Endothelial cell of umbilical vein (primary cell): Measurements from ENCODE around the gene CCDC81. TPM values are rescaled to one million over a fixed set of nuclear protein-coding genes. Genes with fewer than 3 reads are reported as not detected.

Source experiments
- BruUV-seq: library from RNA; stranded (reverse); fragments of 400-500 nt; replicated peaks from 2 replicates; lab custom pipeline; 2021; lab: Mats Ljungman, UMichigan
- CTCF ChIA-PET: fragments of 300-600, 350-600 bp; sonication (Branson Sonifier 250); formaldehyde crosslinking; loops from one replicate; lab custom pipeline; 2021; ENCODE audit warnings: antibody characterized with exemption, inconsistent platforms; lab: Charles Lee
- POLR2A ChIA-PET: fragments of 300-600, 350-600 bp; sonication (Branson Sonifier 250); formaldehyde crosslinking; loops from one replicate; lab custom pipeline; 2021; ENCODE audit warnings: antibody characterized with exemption, inconsistent platforms; lab: Charles Lee
- DNase-seq: peaks from one replicate; pipeline ENCODE4 v3.0.0-alpha.2; 2011; ENCODE audit warnings: low read depth, low spot score
- FAIRE-seq: peaks from 2 replicates; lab custom pipeline; 2011; peaks lifted over from hg19 to GRCh38; lab: Jason Lieb, UNC
- H2AFZ ChIP-seq: 2 replicates; pipeline ENCODE4 v1.6.0; 2012; ENCODE audit warnings: low read depth, low read length, control low read depth, inconsistent platforms
- H3K27ac ChIP-seq: 2 replicates; pipeline ENCODE4 v1.5.1; 2011; ENCODE audit warnings: low read depth, mild to moderate bottlenecking, control low read depth, low read length, moderate library complexity; ENCODE audit not compliant: insufficient read depth
- H3K27me3 ChIP-seq, 2 experiments: 2 replicates each; pipeline versions ENCODE4 v1.6.0 to v1.6.1; 2011; ENCODE audit warnings: low read length in 2 of 2, mixed read lengths in 1 of 2; ENCODE audit not compliant: control insufficient read depth in 2 of 2, insufficient read depth in 2 of 2
- H3K36me3 ChIP-seq, 2 experiments: 2 replicates in 1 of 2; 3 replicates in 1 of 2; pipeline ENCODE4 v1.5.1; 2011; ENCODE audit warnings: low read length in 2 of 2, mild to moderate bottlenecking in 1 of 2, moderate library complexity in 1 of 2; ENCODE audit not compliant: control insufficient read depth in 2 of 2, insufficient read depth in 2 of 2; ENCODE audit errors: extremely low read depth in 1 of 2
- H3K4me1 ChIP-seq: 3 replicates; pipeline ENCODE4 v1.5.1; 2011; ENCODE audit warnings: mild to moderate bottlenecking, low read length; ENCODE audit not compliant: control insufficient read depth, insufficient read depth; ENCODE audit errors: extremely low read depth
- H3K4me2 ChIP-seq: 2 replicates; pipeline ENCODE4 v1.6.1; 2011; ENCODE audit warnings: low read length, control low read depth, mixed read lengths; ENCODE audit not compliant: insufficient read depth
- H3K4me3 ChIP-seq, 3 experiments: fragments of 200-600 bp in 1 of 3; sonication (generic), shearing (Covaris generic) in 1 of 3; replicated peaks in 1 of 3; 2 replicates each; pipeline ENCODE4 v1.5.1; 2011 to 2016; ENCODE audit warnings: control low read depth in 3 of 3, low read length in 3 of 3, mild to moderate bottlenecking in 2 of 3, inconsistent platforms in 1 of 3, low read depth in 1 of 3, moderate library complexity in 1 of 3; ENCODE audit not compliant: insufficient read depth in 1 of 3
- H3K79me2 ChIP-seq: 2 replicates; pipeline ENCODE4 v1.6.0; 2012; ENCODE audit warnings: low read length, inconsistent platforms; ENCODE audit not compliant: control insufficient read depth, insufficient read depth
- H3K9ac ChIP-seq: replicated peaks from 2 replicates; pipeline ENCODE3; 2011; ENCODE audit warnings: low read length, control low read depth; ENCODE audit not compliant: insufficient read depth; ENCODE audit errors: extremely low read depth
- H3K9me1 ChIP-seq: replicated peaks from 3 replicates; pipeline ENCODE4 v1.6.0; 2011; ENCODE audit warnings: mild to moderate bottlenecking, low read length; ENCODE audit not compliant: control insufficient read depth, insufficient read depth; ENCODE audit errors: extremely low read depth
- H3K9me3 ChIP-seq: replicated peaks from 2 replicates; pipeline ENCODE4 v1.5.1; 2012; ENCODE audit warnings: low read length, inconsistent platforms; ENCODE audit not compliant: control insufficient read depth, insufficient read depth
- H4K20me1 ChIP-seq: replicated peaks from 2 replicates; pipeline ENCODE3; 2011; ENCODE audit warnings: mild to moderate bottlenecking, low read length; ENCODE audit not compliant: control insufficient read depth, insufficient read depth; ENCODE audit errors: extremely low read depth
- CTCF ChIP-seq, 2 donors: IDR thresholded peaks; 1 replicate in 1 of 2; 2 replicates in 1 of 2; pipeline ENCODE4 v1.5.1; 2011; ENCODE audit warnings: low read length in 2 of 2, mild to moderate bottlenecking in 2 of 2, moderate library complexity in 2 of 2, control low read depth in 1 of 2, inconsistent platforms in 1 of 2, low read depth in 1 of 2; ENCODE audit not compliant: insufficient read depth in 1 of 2; ENCODE audit errors: extremely low read depth in 1 of 2
- EZH2 ChIP-seq: IDR thresholded peaks from 2 replicates; pipeline ENCODE4 v1.6.1; 2012; ENCODE audit warnings: borderline replicate concordance, low read depth, mild to moderate bottlenecking, moderate library complexity, low read length, inconsistent platforms; ENCODE audit not compliant: severe bottlenecking
- FOS ChIP-seq: IDR thresholded peaks from 2 replicates; pipeline ENCODE4 v1.6.1; 2011; ENCODE audit warnings: mild to moderate bottlenecking, low read length, moderate library complexity, borderline replicate concordance; ENCODE audit not compliant: insufficient read depth
- GATA2 ChIP-seq: IDR thresholded peaks from 2 replicates; pipeline ENCODE4 v1.7.0; 2011; ENCODE audit warnings: low read depth, mild to moderate bottlenecking, moderate library complexity, mixed read lengths, low read length; ENCODE audit not compliant: insufficient read length, insufficient read depth
- JUN ChIP-seq: IDR thresholded peaks from 2 replicates; pipeline ENCODE4 v1.6.1; 2011; ENCODE audit warnings: borderline replicate concordance, low read depth; ENCODE audit not compliant: insufficient read length, insufficient read depth
- MAX ChIP-seq: IDR thresholded peaks from 2 replicates; pipeline ENCODE4 v1.6.1; 2011; ENCODE audit not compliant: insufficient read depth, insufficient read length
- MYC ChIP-seq: IDR thresholded peaks from one replicate; pipeline ENCODE4 v1.6.1; 2011; ENCODE audit warnings: mild to moderate bottlenecking, low read depth, low read length
- POLR2A ChIP-seq: IDR thresholded peaks from 2 replicates; pipeline ENCODE4 v1.6.1; 2012; ENCODE audit warnings: low read depth, mild to moderate bottlenecking, control low read depth, low read length
- POLR2AphosphoS5 ChIP-seq: IDR thresholded peaks from 2 replicates; pipeline ENCODE4 v1.6.1; 2012; ENCODE audit warnings: low read depth, mild to moderate bottlenecking, control low read depth, low read length, moderate library complexity; ENCODE audit not compliant: insufficient read depth
- dilution Hi-C: fragments of 300-500 bp; cut with MboI; formaldehyde crosslinking; loops from one replicate; pipeline ENCODE4 v1.15.0; 2019; ENCODE audit warnings: low sequenced_read_pairs; ENCODE audit not compliant: extremely low pct_ligation_motif_present
- intact Hi-C: fragments of 100-400 bp; cut with micrococcal nuclease; formaldehyde crosslinking; loops from one replicate; pipeline ENCODE4 v1.10.0; 2022
- polyA plus RNA-seq, 4 experiments: library from polyadenylated mRNA; depleted of rRNA in 3 of 4; stranded (reverse) in 3 of 4; unstranded in 1 of 4; fragments of >200 nt; gene quantifications; 2 replicates each; pipeline versions ENCODE4 v1.2.1 to v1.2.3, GENCODE V29; 2011 to 2012; ENCODE audit warnings: missing spikeins in 1 of 4
- total RNA-seq: library from RNA; stranded (reverse); gene quantifications from 2 replicates; pipeline ENCODE4 v1.2.3, GENCODE V29; 2021

CCDC81 gene
- total and polyA plus RNA-seq, 2 donors (not counting 3 experiments of a cell fraction or from before 2014, with no cell fraction given), result 0.57 to 1.1 TPM

GRCh38 chr11:86446924-86447285, 72.2 kb downstream of the CCDC81 start:
- H3K9ac ChIP-seq, result no peak overlapping the region

More at GRCh38 chr11:86446924-86447285, 72.2 kb downstream of the CCDC81 start:
- H3K9me1 ChIP-seq, result no peaks in the 10 kb centered on the region
- TF ChIP-seq JUN (no peak), CTCF (IDR thresholded peaks at IDR 0.05; ENCODE audit: extremely low read depth in 1 of 2, insufficient read depth in 1 of 2, low read depth in 1 of 2, low read length in 2 of 2) (no peak), EZH2 (no peak), FOS (no peak), POLR2A (no peak), MYC (no peak), GATA2 (no peak), MAX (no peak), POLR2AphosphoS5 (no peak)
- BruUV-seq, result no TSS peak
- no peaks in the 10 kb centered on the region for H3K36me3 ChIP-seq
- ChIA-PET POLR2A (no interaction called here), CTCF (no interaction called here)
- H3K9me3 ChIP-seq, result no peaks in the 10 kb centered on the region
- no peak overlapping the region for H2AFZ ChIP-seq
- intact Hi-C loops (no loop called here), dilution Hi-C loops (no loop called here)
- no peak overlapping the region for H3K4me2 ChIP-seq
- no peaks in the 10 kb centered on the region for H4K20me1 ChIP-seq
- FAIRE-seq, result no peak
- no peaks in the 10 kb centered on the region for H3K79me2 ChIP-seq
- H3K27me3 ChIP-seq, result no peaks in the 10 kb centered on the region
- H3K4me1 ChIP-seq, result no peaks in the 10 kb centered on the region
- H3K4me3 ChIP-seq, result no peak overlapping the region
- no peak for DNase-seq
- H3K27ac ChIP-seq, result no peak overlapping the region
